Stimulated activated CD4-positive, alpha-beta T cell treated with anti-CD3 and anti-CD28 coated beads, Interleukin-1b, Interleukin-23, amount 100 ng/mL, for 48 hours (primary cell): Measurements from ENCODE around the gene NRP1.
"Not testable (repeated sequence)": the region's sequence is repeated elsewhere in the genome, so short reads cannot be mapped to it uniquely, and the experiment has no call there.

ENCODE experiments used
- DNase-seq: peaks from one replicate; pipeline ENCODE4 v3.0.0-alpha.2; 2020

NRP1 gene

GRCh38 chr10:33315891-33316290, 18.6 kb downstream of the NRP1 start:
- no peak for DNase-seq

GRCh38 chr10:33314811-33315561, 19.5 kb downstream of the NRP1 start:
- DNase-seq = no peak

- DNase-seq = no peak
Measured at GRCh38 chr10:33311640-33312039, 22.8 kb downstream of the NRP1 start.

GRCh38 chr10:33310853-33311252, 23.6 kb downstream of the NRP1 start:
- DNase-seq = no peak

- DNase-seq = no peak
Measured at GRCh38 chr10:33309406-33309805, 25.1 kb downstream of the NRP1 start.

- DNase-seq = no peak
Measured at GRCh38 chr10:33307835-33308234, 26.6 kb downstream of the NRP1 start.

GRCh38 chr10:33306701-33307519, 27.6 kb downstream of the NRP1 start:
- no peak for DNase-seq

- no peak for DNase-seq
Measured at GRCh38 chr10:33306126-33306525, 28.3 kb downstream of the NRP1 start.

- no peak for DNase-seq
Measured at GRCh38 chr10:33304423-33305225, 29.8 kb downstream of the NRP1 start.

GRCh38 chr10:33303988-33304387, 30.5 kb downstream of the NRP1 start:
- no peak for DNase-seq

- no peak for DNase-seq
Measured at GRCh38 chr10:33302208-33302829, 32.1 kb downstream of the NRP1 start.

GRCh38 chr10:33301097-33301789, 33.2 kb downstream of the NRP1 start:
- DNase-seq = no peak

GRCh38 chr10:33300544-33300943, 33.9 kb downstream of the NRP1 start:
- not testable (repeated sequence) for DNase-seq

GRCh38 chr10:33298893-33299292, 35.6 kb downstream of the NRP1 start:
- no peak for DNase-seq

- no peak for DNase-seq
Measured at GRCh38 chr10:33298110-33298509, 36.4 kb downstream of the NRP1 start.

GRCh38 chr10:33295851-33296250, 38.6 kb downstream of the NRP1 start:
- DNase-seq = no peak

GRCh38 chr10:33293531-33294170, 40.8 kb downstream of the NRP1 start:
- DNase-seq = no peak

- DNase-seq = no peak
Measured at GRCh38 chr10:33293076-33293475, 41.4 kb downstream of the NRP1 start.

GRCh38 chr10:33291053-33291592, 43.3 kb downstream of the NRP1 start:
- no peak for DNase-seq

- no peak for DNase-seq
Measured at GRCh38 chr10:33290321-33291052, 44.0 kb downstream of the NRP1 start.

GRCh38 chr10:33289776-33290175, 44.7 kb downstream of the NRP1 start:
- no peak for DNase-seq
